RCC 7860 (cell line): ENCODE data around the gene GNAT2.

Experiments
- DNase-seq: peaks from one replicate; pipeline ENCODE4 v3.0.0-alpha.2; 2015; ENCODE audit warnings: low spot score
- FAIRE-seq: peaks from 2 replicates; lab custom pipeline; 2012; peaks lifted over from hg19 to GRCh38; lab: Jason Lieb, UNC

Gene GNAT2

GRCh38 chr1:109629372-109630030 lies 10.1 kb upstream of the GNAT2 start:
- no peak for DNase-seq
- no peak for FAIRE-seq

- peak; percentile 95 for FAIRE-seq
- DNase-seq = peak; percentile 99
Observed at GRCh38 chr1:109628540-109629321, 9.3 kb upstream of the GNAT2 start.

- peak; percentile 97 for DNase-seq
Observed at GRCh38 chr1:109627692-109628399, 8.4 kb upstream of the GNAT2 start.

GRCh38 chr1:109626682-109627408 lies 7.4 kb upstream of the GNAT2 start:
- no peak for DNase-seq
- FAIRE-seq = no peak

More at GRCh38 chr1:109627692-109628399, 8.4 kb upstream of the GNAT2 start:
- FAIRE-seq = no peak

- no peak for DNase-seq
Observed at GRCh38 chr1:109625601-109626560, 6.5 kb upstream of the GNAT2 start.

GRCh38 chr1:109625176-109625575 lies 5.8 kb upstream of the GNAT2 start:
- FAIRE-seq (no peak), DNase-seq (no peak)

More at GRCh38 chr1:109625601-109626560, 6.5 kb upstream of the GNAT2 start:
- FAIRE-seq = no peak

- FAIRE-seq (no peak), DNase-seq (no peak)
Observed at GRCh38 chr1:109624201-109625010, 5.0 kb upstream of the GNAT2 start.

- DNase-seq (no peak), FAIRE-seq (no peak)
Observed at GRCh38 chr1:109623601-109624161, 4.3 kb upstream of the GNAT2 start.

GRCh38 chr1:109622895-109623294 lies 3.5 kb upstream of the GNAT2 start:
- no peak for DNase-seq
- FAIRE-seq = no peak

- DNase-seq (no peak), FAIRE-seq (no peak)
Observed at GRCh38 chr1:109622137-109622892, 2.9 kb upstream of the GNAT2 start.

- FAIRE-seq (no peak), DNase-seq (no peak)
Observed at GRCh38 chr1:109621379-109622136, 2.1 kb upstream of the GNAT2 start.

- no peak for FAIRE-seq
- peak; percentile 93 for DNase-seq
Observed at GRCh38 chr1:109620841-109621286, 1.4 kb upstream of the GNAT2 start.

GRCh38 chr1:109620401-109620791 lies 980 bp upstream of the GNAT2 start:
- FAIRE-seq (no peak), DNase-seq (peak; percentile 50)

GRCh38 chr1:109618661-109619575 lies 498 bp downstream of the GNAT2 start:
- no peak for DNase-seq
- no peak for FAIRE-seq

- FAIRE-seq (peak; percentile 58), DNase-seq (peak; percentile 71)
Observed at GRCh38 chr1:109617291-109617801, 2.1 kb downstream of the GNAT2 start.

GRCh38 chr1:109616391-109616790 lies 3.0 kb downstream of the GNAT2 start:
- DNase-seq (no peak), FAIRE-seq (no peak)
